Lower leg skin (tissue), 3 donors: ENCODE results near the gene PDCD1LG2.

Experiments
- CTCF ChIP-seq, 3 donors: fragments of 450-650 bp; IDR thresholded peaks; one replicate each; pipeline ENCODE4 v1.5.1; 2016; ENCODE audit warnings: antibody characterized with exemption in 3 of 3, mild to moderate bottlenecking in 3 of 3, moderate library complexity in 2 of 3
- POLR2A ChIP-seq, 2 donors: fragments of 450-650 bp; IDR thresholded peaks; one replicate each; pipeline ENCODE4 v1.6.1; 2016 to 2017; ENCODE audit warnings: antibody characterized with exemption in 2 of 2, mild to moderate bottlenecking in 1 of 2, moderate library complexity in 1 of 2

DNA sequence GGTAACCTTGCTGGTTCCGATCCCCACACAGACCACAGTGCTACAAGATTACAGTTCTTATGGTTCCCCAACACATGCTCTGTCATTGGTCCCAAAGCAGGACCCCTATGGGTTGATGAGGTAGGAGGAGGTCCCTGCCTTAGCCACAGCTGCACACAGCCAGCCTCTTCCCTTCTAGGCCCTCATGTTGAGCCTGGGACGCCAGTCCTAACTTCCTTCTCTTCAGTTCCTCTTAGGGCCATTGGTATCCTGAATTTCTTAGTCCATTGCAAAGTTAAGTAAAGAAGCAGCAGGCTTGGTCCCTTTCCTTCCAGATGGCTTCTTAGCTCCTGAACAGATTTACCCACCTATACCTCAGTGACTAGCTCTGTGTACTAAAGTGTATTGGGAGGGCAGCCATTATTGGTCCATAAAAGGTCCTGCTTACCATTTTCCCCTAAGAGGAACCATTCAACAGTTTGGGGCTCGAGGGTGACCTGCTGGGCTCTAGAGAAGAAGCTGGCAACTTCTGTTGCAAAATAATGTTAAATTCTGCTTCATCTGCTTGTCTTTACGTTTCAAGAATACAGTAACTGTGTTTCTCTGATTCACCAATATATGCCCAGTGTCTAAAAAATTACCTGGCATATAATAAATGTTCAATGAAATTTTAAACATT lies 50.2 kb downstream of the PDCD1LG2 start:
- TF ChIP-seq CTCF (IDR thresholded peaks at IDR 0.05) (no peak), POLR2A (IDR thresholded peaks at IDR 0.05) (no peak)
